ENCODE results near the gene ISL2.

ISL2 gene

GRCh38 chr15:76380249-76380648 lies 43.7 kb downstream of the ISL2 start:
- DNase-seq, result no peak

DNA sequence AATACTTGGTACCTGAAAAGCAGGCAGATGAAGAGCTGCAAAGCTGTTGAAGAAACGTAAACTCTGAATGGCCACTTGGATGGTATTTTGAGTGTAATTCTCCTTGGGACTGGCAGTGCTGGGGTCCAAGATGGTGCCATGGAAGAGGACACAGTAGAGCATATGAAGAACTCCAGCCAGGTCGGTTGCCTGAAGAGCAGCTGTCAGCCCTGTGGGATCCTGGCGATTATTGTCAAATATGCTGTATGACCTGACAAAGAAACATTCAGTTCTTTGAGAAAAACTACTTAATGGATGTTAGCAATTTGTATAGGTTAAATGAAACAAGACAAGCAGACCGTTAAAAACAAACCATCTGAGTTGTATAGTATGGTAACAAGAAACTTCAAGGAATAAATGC lies 44.8 kb downstream of the ISL2 start:
- DNase-seq, result no peak

GRCh38 chr15:76382987-76383728 lies 46.6 kb downstream of the ISL2 start:
- DNase-seq, result no peak

GRCh38 chr15:76384409-76384808 lies 47.8 kb downstream of the ISL2 start:
- DNase-seq, result no peak

DNA sequence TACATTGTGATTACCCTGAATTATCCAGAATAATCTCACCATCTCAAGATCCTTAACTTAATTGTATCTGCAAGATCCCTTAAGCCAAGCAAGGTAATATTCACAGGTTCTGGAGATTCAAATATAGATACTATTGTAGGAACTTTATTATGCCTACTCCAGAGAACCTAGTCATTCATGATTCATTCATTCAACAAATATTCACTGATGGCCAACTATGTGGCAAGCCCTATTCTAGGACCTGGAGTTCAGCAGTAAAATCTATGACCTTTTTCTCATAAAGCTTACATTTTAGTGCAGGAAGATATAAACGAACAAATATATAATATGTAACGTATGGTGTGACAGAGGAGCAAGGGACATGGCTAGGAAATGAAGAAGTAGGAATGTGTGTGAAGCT lies 49.6 kb downstream of the ISL2 start:
- DNase-seq, result no peak

DNA sequence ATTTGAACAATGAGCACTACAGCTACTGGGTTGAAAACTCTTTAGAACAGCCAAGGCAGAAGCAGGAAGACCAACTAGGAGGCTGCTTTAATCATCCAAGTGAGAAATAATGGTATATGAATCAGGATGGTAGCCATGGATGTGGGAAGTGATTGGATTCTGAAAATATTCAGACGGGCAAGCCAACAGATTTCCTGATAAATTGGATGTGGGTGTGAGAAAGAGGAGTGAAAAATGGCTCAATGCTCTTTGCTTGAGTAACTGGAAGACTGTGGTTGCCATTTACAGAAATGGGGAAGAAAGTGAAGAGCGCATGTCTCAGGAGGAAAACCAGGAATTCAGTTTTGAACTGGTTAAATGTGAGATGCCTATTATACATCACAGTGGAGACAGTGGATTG lies 50.4 kb downstream of the ISL2 start:
- no peak for DNase-seq

DNA sequence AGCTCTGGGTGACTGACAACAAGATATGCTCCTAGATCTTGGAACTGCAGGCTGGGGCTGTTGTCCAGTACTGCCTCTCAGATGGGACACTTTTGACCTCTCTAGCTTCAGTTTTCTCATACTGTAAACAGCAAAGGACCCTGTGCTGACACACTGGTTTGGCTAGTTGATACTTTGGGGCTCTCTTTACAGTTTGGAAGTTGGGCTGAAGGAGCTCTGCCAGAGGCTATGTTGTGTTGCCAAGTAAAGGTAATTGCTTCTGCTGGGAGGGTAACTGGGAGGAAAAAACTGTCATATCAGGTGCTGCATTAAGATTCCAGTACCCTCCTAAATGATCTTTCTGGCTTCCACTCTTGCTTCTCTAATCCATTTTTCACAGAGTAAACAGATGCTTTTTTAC lies 54.0 kb downstream of the ISL2 start:
- DNase-seq, result no peak

GRCh38 chr15:76391309-76391708 lies 54.7 kb downstream of the ISL2 start:
- DNase-seq, result no peak

GRCh38 chr15:76391847-76392246 lies 55.3 kb downstream of the ISL2 start:
- no peak for DNase-seq

All from stimulated activated CD4-positive, alpha-beta T cell treated with anti-CD3 and anti-CD28 coated beads, Interleukin-2, amount 100 ng/mL, for 48 hours (primary cell).